WTC11 (cell line): Measurements from ENCODE around the gene RIMBP2. TPM values are rescaled to one million over a fixed set of nuclear protein-coding genes. Genes with fewer than 3 reads are reported as not detected.
"Not testable (repeated sequence)": the region's sequence is repeated elsewhere in the genome, so short reads cannot be mapped to it uniquely, and the experiment has no call there.

ENCODE experiments used
- ATAC-seq: fragments of 200-7000 bp; cut with Tn5 transposase; 2 replicates; pipeline ENCODE4 v1.10.0; 2021; ENCODE audit warnings: mild to moderate bottlenecking, moderate library complexity
- CTCF ChIA-PET: fragments of 300-600 bp; sonication (Branson Sonifier 250); formaldehyde crosslinking; loops from one replicate; lab custom pipeline; 2021; ENCODE audit warnings: antibody characterized with exemption; lab: Charles Lee
- POLR2A ChIA-PET: fragments of 350-600 bp; sonication (Branson Sonifier 250); formaldehyde crosslinking; loops from one replicate; lab custom pipeline; 2021; ENCODE audit warnings: antibody characterized with exemption; lab: Charles Lee
- DNase-seq: peaks from one replicate; pipeline ENCODE4 v3.0.0; 2021; ENCODE audit warnings: low spot score
- H3K27ac Mint-ChIP-seq: 2 replicates; pipeline ENCODE4 v1.8.0; 2021; ENCODE audit warnings: mixed read lengths
- H3K27me3 Mint-ChIP-seq: 2 replicates; pipeline ENCODE4 v1.8.0; 2021; ENCODE audit warnings: low read depth, mild to moderate bottlenecking, moderate library complexity, mixed read lengths
- H3K36me3 Mint-ChIP-seq: 2 replicates; pipeline ENCODE4 v1.8.0; 2021; ENCODE audit warnings: mixed read lengths
- H3K4me1 Mint-ChIP-seq: 2 replicates; pipeline ENCODE4 v1.8.0; 2022; ENCODE audit warnings: mixed read lengths
- H3K4me3 Mint-ChIP-seq: 2 replicates; pipeline ENCODE4 v1.8.0; 2021; ENCODE audit warnings: mild to moderate bottlenecking, moderate library complexity, mixed read lengths
- H3K9me3 Mint-ChIP-seq: 2 replicates; pipeline ENCODE4 v1.8.0; 2021; ENCODE audit warnings: mixed read lengths
- ATF1 ChIP-seq: sonication (generic); formaldehyde crosslinking; IDR thresholded peaks from 2 replicates; pipeline ENCODE4 v1.8.1; 2023; ENCODE audit warnings: mild to moderate bottlenecking, moderate library complexity, missing genetic modification reagents
- CBFB ChIP-seq: sonication (generic); formaldehyde crosslinking; IDR thresholded peaks from 2 replicates; pipeline ENCODE4 v1.8.1; 2022; ENCODE audit warnings: mild to moderate bottlenecking, low read depth, missing genetic modification reagents
- FOXJ3 ChIP-seq: sonication (generic); formaldehyde crosslinking; IDR thresholded peaks from 2 replicates; pipeline ENCODE4 v1.9.0; 2021; ENCODE audit warnings: missing genetic modification reagents, mild to moderate bottlenecking, borderline replicate concordance
- RORB ChIP-seq: fragments of 250-450 bp; sonication (Bioruptor Pico); IDR thresholded peaks from 2 replicates; pipeline ENCODE4 v1.9.0; 2021; ENCODE audit warnings: mild to moderate bottlenecking
- SOX15 ChIP-seq: fragments of 250-450 bp; sonication (Bioruptor Pico); IDR thresholded peaks from 2 replicates; pipeline ENCODE4 v1.9.0; 2021; ENCODE audit warnings: mild to moderate bottlenecking
- ZNF396 ChIP-seq: fragments of 250-450 bp; sonication (Bioruptor Pico); IDR thresholded peaks from 2 replicates; pipeline ENCODE4 v1.8.0; 2021; ENCODE audit warnings: mild to moderate bottlenecking, moderate library complexity, borderline replicate concordance
- total RNA-seq: library from RNA; stranded (reverse); gene quantifications from 3 replicates; pipeline ENCODE4 v1.2.3, GENCODE V29; 2021
- TF ChIP-seq, protein P1 (sequence below): sonication (generic); formaldehyde crosslinking; IDR thresholded peaks from 2 replicates; pipeline ENCODE4 v1.8.0; 2022; ENCODE audit warnings: mild to moderate bottlenecking, missing genetic modification reagents
- TF ChIP-seq, protein P2 (sequence below): sonication (generic); formaldehyde crosslinking; conservative IDR thresholded peaks from 2 replicates; pipeline ENCODE4 v1.8.1; 2022; ENCODE audit warnings: mild to moderate bottlenecking, missing genetic modification reagents
- TF ChIP-seq, protein P3 (sequence below): sonication (generic); formaldehyde crosslinking; IDR thresholded peaks from 2 replicates; pipeline ENCODE4 v1.8.1; 2022; ENCODE audit warnings: missing genetic modification reagents, borderline replicate concordance
- TF ChIP-seq, protein P4 (sequence below): sonication (generic); formaldehyde crosslinking; IDR thresholded peaks from 2 replicates; pipeline ENCODE4 v1.8.1; 2023; ENCODE audit warnings: mild to moderate bottlenecking, missing genetic modification reagents, moderate library complexity
- TF ChIP-seq, protein P5 (sequence below): sonication (generic); formaldehyde crosslinking; conservative IDR thresholded peaks from 2 replicates; pipeline ENCODE4 v1.8.1; 2023; ENCODE audit warnings: mild to moderate bottlenecking, low read depth, missing genetic modification reagents, moderate library complexity
- TF ChIP-seq, protein P6 (sequence below): sonication (generic); formaldehyde crosslinking; IDR thresholded peaks from 2 replicates; pipeline ENCODE4 v1.8.1; 2023; ENCODE audit warnings: mild to moderate bottlenecking, missing genetic modification reagents, borderline replicate concordance
- TF ChIP-seq, protein P7 (sequence below): sonication (generic); formaldehyde crosslinking; IDR thresholded peaks from 2 replicates; pipeline ENCODE4 v1.8.0; 2023; ENCODE audit warnings: missing genetic modification reagents
- TF ChIP-seq, protein P8 (sequence below): sonication (generic); formaldehyde crosslinking; IDR thresholded peaks from 2 replicates; pipeline ENCODE4 v1.8.1; 2023; ENCODE audit warnings: mild to moderate bottlenecking, missing genetic modification reagents

Gene RIMBP2
- total RNA-seq, 1 experiment from 2014 or later: 2.6 TPM

DNA sequence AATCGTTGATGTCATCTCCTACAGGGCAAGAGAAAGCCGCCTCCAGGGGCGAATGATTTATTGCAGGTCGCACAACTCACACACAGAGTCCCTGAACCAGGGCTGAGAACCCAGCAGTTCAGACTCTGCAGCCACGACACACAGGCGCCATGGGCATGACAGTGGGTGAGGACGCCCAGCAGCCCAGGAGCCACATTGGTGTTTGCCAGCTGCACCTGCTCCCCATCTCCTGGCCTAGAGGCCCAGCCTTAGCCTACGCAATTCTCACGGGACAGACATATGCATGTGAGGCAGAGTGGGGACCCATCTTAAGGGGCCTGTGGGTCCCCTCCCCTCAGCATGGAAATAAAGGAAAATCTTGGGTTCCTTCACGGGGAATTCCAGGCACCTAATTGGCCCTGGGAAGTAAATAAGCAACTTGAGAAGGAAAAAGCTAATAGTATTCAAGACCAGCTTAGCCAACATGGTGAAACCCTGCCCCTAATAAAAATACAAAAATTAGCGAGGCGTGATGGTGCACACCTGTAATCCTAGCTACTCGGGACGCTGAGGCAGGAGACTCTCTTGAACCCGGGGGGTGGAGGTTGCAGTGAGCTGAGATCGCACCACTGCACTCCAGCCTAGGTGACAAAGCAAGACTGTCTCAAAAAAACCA lies 69.3 kb downstream of the RIMBP2 start:
- no peaks in the 10 kb centered on the region for H3K9me3 Mint-ChIP-seq
- ChIA-PET CTCF (no interaction called here), POLR2A (no interaction called here)
- H3K36me3 Mint-ChIP-seq: no peaks in the 10 kb centered on the region
- no peaks in the 10 kb centered on the region for H3K27me3 Mint-ChIP-seq
- TF ChIP-seq FOXJ3 (CRISPR knock-in tag) (no peak), RORB (CRISPR knock-in tag) (no peak), CBFB (no peak), ATF1 (CRISPR knock-in tag) (no peak), ZNF396 (CRISPR knock-in tag) (no peak), SOX15 (CRISPR knock-in tag) (no peak)
- TF ChIP-seq, protein P1, sequence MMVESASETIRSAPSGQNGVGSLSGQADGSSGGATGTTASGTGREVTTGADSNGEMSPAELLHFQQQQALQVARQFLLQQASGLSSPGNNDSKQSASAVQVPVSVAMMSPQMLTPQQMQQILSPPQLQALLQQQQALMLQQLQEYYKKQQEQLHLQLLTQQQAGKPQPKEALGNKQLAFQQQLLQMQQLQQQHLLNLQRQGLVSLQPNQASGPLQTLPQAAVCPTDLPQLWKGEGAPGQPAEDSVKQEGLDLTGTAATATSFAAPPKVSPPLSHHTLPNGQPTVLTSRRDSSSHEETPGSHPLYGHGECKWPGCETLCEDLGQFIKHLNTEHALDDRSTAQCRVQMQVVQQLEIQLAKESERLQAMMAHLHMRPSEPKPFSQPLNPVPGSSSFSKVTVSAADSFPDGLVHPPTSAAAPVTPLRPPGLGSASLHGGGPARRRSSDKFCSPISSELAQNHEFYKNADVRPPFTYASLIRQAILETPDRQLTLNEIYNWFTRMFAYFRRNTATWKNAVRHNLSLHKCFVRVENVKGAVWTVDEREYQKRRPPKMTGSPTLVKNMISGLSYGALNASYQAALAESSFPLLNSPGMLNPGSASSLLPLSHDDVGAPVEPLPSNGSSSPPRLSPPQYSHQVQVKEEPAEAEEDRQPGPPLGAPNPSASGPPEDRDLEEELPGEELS (CRISPR knock-in tag): no peak
- TF ChIP-seq, protein P2, sequence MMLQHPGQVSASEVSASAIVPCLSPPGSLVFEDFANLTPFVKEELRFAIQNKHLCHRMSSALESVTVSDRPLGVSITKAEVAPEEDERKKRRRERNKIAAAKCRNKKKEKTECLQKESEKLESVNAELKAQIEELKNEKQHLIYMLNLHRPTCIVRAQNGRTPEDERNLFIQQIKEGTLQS: no peak
- TF ChIP-seq, protein P3, sequence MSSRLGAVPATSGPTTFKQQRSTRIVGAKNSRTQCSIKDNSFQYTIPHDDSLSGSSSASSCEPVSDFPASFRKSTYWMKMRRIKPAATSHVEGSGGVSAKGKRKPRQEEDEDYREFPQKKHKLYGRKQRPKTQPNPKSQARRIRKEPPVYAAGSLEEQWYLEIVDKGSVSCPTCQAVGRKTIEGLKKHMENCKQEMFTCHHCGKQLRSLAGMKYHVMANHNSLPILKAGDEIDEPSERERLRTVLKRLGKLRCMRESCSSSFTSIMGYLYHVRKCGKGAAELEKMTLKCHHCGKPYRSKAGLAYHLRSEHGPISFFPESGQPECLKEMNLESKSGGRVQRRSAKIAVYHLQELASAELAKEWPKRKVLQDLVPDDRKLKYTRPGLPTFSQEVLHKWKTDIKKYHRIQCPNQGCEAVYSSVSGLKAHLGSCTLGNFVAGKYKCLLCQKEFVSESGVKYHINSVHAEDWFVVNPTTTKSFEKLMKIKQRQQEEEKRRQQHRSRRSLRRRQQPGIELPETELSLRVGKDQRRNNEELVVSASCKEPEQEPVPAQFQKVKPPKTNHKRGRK: no peak
- TF ChIP-seq, protein P4, sequence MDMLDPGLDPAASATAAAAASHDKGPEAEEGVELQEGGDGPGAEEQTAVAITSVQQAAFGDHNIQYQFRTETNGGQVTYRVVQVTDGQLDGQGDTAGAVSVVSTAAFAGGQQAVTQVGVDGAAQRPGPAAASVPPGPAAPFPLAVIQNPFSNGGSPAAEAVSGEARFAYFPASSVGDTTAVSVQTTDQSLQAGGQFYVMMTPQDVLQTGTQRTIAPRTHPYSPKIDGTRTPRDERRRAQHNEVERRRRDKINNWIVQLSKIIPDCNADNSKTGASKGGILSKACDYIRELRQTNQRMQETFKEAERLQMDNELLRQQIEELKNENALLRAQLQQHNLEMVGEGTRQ (CRISPR knock-in tag): no peak
- TF ChIP-seq, protein P5, sequence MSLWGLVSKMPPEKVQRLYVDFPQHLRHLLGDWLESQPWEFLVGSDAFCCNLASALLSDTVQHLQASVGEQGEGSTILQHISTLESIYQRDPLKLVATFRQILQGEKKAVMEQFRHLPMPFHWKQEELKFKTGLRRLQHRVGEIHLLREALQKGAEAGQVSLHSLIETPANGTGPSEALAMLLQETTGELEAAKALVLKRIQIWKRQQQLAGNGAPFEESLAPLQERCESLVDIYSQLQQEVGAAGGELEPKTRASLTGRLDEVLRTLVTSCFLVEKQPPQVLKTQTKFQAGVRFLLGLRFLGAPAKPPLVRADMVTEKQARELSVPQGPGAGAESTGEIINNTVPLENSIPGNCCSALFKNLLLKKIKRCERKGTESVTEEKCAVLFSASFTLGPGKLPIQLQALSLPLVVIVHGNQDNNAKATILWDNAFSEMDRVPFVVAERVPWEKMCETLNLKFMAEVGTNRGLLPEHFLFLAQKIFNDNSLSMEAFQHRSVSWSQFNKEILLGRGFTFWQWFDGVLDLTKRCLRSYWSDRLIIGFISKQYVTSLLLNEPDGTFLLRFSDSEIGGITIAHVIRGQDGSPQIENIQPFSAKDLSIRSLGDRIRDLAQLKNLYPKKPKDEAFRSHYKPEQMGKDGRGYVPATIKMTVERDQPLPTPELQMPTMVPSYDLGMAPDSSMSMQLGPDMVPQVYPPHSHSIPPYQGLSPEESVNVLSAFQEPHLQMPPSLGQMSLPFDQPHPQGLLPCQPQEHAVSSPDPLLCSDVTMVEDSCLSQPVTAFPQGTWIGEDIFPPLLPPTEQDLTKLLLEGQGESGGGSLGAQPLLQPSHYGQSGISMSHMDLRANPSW (CRISPR knock-in tag): no peak
- TF ChIP-seq, protein P6, sequence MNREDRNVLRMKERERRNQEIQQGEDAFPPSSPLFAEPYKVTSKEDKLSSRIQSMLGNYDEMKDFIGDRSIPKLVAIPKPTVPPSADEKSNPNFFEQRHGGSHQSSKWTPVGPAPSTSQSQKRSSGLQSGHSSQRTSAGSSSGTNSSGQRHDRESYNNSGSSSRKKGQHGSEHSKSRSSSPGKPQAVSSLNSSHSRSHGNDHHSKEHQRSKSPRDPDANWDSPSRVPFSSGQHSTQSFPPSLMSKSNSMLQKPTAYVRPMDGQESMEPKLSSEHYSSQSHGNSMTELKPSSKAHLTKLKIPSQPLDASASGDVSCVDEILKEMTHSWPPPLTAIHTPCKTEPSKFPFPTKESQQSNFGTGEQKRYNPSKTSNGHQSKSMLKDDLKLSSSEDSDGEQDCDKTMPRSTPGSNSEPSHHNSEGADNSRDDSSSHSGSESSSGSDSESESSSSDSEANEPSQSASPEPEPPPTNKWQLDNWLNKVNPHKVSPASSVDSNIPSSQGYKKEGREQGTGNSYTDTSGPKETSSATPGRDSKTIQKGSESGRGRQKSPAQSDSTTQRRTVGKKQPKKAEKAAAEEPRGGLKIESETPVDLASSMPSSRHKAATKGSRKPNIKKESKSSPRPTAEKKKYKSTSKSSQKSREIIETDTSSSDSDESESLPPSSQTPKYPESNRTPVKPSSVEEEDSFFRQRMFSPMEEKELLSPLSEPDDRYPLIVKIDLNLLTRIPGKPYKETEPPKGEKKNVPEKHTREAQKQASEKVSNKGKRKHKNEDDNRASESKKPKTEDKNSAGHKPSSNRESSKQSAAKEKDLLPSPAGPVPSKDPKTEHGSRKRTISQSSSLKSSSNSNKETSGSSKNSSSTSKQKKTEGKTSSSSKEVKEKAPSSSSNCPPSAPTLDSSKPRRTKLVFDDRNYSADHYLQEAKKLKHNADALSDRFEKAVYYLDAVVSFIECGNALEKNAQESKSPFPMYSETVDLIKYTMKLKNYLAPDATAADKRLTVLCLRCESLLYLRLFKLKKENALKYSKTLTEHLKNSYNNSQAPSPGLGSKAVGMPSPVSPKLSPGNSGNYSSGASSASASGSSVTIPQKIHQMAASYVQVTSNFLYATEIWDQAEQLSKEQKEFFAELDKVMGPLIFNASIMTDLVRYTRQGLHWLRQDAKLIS: no peak
- TF ChIP-seq, protein P7, sequence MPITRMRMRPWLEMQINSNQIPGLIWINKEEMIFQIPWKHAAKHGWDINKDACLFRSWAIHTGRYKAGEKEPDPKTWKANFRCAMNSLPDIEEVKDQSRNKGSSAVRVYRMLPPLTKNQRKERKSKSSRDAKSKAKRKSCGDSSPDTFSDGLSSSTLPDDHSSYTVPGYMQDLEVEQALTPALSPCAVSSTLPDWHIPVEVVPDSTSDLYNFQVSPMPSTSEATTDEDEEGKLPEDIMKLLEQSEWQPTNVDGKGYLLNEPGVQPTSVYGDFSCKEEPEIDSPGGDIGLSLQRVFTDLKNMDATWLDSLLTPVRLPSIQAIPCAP (CRISPR knock-in tag): no peak
- TF ChIP-seq, protein P8, sequence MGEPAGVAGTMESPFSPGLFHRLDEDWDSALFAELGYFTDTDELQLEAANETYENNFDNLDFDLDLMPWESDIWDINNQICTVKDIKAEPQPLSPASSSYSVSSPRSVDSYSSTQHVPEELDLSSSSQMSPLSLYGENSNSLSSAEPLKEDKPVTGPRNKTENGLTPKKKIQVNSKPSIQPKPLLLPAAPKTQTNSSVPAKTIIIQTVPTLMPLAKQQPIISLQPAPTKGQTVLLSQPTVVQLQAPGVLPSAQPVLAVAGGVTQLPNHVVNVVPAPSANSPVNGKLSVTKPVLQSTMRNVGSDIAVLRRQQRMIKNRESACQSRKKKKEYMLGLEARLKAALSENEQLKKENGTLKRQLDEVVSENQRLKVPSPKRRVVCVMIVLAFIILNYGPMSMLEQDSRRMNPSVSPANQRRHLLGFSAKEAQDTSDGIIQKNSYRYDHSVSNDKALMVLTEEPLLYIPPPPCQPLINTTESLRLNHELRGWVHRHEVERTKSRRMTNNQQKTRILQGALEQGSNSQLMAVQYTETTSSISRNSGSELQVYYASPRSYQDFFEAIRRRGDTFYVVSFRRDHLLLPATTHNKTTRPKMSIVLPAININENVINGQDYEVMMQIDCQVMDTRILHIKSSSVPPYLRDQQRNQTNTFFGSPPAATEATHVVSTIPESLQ (CRISPR knock-in tag): no peak
- no peak overlapping the region for H3K4me3 Mint-ChIP-seq
- DNase-seq (no peak), ATAC-seq (no peak)
- H3K27ac Mint-ChIP-seq: no peak overlapping the region
- peaks cover 11% of the 10 kb centered on the region for H3K4me1 Mint-ChIP-seq

DNA sequence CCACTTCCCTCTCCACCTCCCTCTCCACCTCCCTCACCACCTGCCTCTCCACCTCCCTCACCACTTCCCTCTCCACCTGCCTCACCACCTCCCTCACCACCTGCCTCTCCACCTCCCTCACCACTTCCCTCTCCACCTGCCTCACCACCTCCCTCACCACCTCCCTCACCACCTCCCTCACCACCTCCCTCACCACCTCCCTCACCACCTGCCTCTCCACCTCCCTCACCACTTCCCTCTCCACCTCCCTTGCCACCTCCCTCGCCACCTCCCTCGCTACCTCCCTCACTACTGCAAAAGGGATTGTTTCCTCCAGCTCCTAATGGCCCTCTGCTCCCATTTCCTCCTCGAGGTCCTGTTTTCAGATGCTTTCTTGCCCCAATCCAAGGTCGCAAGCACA lies 69.9 kb downstream of the RIMBP2 start:
- CTCF ChIA-PET, H3K4me3 Mint-ChIP-seq, H3K9me3 Mint-ChIP-seq, H3K36me3 Mint-ChIP-seq, H3K27me3 Mint-ChIP-seq, H3K27ac Mint-ChIP-seq, H3K4me1 Mint-ChIP-seq, DNase-seq, ATAC-seq, POLR2A ChIA-PET: not testable (repeated sequence)
